AG08396 (cell line): ENCODE results near the gene SPEF1.

ENCODE experiments used
- DNase-seq: peaks from one replicate; pipeline ENCODE4 v3.0.0; 2012; ENCODE audit warnings: low spot score, mixed read lengths

SPEF1 gene

DNA sequence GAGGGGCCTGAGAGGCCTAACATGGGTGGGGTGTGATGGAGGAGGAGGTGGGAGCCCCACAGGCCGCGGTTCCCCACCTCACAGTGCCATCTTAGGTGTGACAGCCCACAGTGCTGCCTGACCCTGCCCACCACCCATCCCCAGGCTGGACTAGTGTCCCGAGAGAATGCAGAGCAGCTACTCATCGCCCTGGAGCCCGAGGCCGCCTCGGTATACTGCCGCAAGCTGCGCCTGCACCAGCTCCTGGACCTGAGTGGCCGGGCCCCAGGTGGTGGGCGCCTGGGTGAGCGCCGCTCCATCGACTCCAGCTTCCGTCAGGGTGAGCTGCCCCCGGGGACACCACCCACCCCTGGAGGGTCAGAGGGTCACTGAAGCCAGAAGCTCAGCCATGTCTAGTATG, 33.2 kb downstream of the SPEF1 start:
- no peak for DNase-seq

DNA sequence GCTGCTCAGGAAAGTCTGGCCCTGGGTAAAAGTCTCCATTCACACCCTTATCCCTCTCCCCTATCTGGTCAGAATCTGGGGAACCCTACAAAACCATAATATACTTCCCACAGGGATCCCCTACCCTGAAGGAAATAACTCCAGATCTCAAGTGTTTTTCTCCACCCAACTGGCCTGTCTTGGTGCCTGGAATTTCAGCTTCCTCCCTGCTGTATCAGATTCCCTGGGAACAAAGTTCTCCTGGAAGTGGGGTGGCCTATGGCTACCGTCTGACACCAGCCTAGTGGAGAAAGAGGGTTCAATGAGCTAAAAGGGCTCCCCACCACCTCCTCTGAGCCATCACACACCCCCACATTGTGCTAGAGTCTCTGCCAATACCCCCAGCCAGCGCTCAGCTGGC, 33.8 kb downstream of the SPEF1 start:
- no peak for DNase-seq

DNA sequence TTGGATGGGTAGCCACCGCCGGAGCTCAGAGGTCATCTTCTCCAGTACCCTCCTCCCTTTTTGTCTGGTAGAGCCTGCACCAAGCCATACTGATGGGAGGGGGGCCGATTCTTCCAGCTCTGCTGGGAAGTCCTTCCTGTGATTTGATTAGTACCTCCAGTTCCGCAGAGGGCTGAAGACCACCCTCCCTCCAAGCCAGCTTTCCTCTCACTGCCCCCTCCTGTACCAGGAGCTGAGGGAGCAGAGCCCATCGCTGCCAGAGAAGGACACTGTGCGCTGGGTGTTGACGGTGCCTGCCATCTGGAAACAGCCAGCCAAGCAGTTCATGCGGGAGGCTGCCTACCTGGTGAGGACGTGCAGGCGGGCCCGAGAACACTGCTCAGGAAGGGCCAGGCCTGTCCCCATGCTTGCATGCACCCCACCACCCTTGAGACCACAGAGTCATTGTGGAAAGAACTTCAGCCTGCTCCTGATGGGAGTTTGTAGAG, 35.5 kb downstream of the SPEF1 start:
- DNase-seq = no peak

DNA sequence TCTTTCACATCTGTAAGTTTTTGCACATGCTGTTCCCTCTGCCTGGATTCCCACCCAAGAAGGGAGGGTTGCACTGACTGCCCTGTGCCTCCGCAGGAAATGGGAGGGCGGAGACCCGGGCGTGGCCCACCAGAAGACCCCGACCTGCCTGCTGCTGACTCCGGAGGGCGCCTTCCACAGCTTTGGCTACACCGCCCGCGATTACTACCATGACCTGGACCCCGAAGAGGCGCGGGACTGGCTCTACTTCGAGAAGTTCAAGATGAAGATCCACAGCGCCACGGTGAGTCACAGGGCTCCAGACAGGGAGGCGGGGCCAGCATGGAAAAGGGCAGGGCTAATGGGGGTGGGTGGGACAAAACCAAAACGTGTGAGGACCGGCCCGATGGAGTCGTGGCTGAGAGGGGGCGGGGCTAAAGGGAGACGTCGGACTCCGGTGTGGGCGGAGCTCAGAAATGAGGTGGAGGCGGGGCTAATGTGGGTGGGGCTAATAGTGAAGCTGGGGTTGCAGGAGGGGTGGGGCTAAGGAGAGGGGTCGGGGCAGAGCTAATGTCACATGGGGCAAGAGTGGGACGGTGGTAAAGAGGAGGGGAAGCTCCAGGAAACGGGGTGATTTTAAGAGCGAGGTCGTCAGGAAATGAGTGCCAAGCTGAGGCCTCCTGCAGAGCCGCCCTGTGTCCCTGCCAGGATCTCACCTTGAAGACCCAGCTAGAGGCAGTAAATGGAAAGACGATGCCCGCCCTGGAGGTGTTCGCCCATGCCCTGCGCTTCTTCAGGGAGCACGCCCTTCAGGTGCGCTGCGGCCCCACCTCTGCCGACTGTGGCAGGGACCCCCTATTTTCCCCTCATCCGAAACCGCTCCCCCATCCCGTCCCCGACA, 36.2 kb downstream of the SPEF1 start:
- DNase-seq = no peak

DNA sequence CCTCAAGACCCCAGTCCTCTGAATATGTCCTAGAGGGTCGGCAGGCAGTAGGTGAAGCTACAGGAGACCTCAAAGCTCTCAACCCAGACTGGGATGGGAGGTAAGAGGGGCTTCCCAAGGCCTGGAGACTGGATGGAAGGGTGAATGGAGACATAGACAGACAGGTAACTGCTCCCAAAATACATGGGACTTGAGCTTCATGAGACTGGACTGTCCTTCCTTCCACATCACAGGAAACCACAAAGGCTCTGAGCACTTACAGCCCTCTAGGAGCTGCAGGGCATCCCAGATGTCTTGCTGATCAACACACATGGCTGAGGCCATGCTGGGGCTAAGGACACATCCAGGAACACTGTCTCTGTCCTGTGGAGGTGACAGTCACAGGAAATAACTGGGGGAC, 37.2 kb downstream of the SPEF1 start:
- DNase-seq = no peak

DNA sequence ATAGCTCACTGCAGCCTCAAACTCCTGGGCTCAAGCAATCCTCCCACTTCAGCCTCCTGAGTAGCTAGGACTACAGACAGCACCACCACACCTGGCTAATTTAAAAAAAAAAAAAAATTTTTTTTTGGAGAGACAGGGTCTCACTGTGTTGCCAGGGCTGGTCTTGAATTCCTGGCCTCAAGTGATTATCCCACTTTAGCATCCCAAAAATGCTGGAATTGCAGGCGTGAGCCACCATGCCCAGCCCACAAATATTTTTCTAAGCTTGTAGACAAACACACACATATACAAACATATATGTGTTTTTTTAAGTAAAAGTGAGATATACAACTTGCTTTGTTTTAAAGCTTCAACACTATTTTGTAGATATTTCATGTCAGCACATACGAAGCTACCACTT, 38.0 kb downstream of the SPEF1 start:
- no peak for DNase-seq

DNA sequence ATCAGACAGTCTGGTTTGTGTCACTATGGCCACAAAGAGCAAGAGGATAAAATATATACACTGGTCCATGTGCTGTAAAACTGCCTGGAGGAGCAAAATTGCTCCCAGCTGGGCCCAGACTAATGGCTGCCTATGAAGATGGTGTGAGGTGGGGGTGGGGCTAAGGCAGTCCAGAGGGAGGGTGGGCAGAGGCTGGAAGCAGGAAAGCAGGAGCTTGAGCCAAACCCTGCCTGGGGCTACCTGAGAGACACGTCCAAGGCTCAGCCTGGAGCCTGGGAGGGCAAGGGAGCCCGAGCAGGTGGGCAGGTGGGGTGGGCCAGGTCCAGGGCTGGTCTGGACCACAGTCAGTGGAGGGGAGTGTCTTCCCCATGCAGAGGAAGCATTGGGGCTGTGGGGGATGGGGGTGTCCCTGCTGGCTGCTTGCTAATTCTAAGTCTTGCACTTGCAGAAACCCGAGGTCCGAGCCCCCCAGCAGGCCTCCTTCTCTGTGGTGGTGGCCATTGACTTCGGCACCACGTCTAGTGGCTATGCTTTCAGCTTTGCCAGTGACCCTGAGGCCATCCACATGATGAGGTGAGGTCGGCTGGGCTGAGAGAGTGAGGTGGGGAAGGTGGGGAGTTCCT, 39.3 kb downstream of the SPEF1 start:
- DNase-seq = no peak

DNA sequence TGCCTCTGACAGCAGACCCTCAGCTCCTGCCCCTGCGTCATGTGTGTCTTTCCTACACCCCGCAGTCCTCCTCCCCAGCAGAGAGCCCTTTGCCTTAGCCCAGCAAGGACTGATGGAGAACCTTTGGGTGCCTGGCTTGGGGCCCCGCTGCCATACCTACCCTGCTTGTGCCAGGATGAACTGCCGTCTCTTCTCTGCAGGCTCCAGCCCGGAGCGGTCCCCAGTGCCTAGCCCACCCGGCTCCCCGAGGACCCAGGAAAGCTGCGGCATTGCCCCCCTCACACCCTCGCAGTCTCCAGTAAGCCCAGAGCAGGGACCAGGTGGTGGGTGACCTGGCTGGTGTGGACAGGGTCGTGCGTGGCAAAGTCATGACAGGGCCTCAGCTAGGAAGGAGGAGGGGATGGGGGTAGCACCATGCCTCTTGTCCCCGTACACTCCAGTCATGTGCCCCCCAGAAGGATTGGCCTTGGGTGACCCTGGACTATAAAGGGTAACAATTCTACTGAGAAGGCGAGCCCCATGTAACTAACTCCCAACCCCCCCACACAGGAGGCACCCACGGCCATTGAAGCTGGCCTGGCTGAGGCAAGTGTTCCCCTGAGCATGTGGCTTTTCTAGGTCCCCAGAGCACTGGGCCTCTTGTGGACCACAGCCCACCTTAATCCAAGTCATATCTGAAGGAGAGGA, 40.5 kb downstream of the SPEF1 start:
- DNase-seq = no peak

DNA sequence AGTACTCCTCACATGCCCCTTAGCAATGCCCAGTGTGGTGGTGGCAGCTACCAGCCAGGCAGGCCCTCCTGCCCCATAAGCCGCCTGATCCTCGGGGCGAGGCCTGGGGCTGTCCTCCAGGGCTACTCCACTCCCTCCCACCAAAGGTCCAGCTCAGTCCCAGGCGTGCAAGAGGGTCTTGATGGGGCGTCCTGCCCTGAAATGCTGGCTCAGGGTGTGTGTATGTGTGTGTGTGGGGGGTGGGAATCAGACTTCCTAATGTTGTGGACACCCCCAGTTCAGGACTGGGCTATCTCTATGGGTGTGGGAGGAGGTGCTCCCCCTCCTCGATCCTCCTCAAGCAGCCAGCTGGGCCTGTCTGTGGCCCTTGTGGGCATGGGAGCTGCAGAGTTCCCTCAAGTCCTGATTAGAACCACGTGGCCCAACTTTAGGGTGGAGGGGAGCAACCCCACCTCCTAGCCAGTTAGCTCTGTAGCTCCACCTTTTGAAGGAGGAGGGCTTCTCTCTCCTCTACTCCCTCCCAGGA, 41.3 kb downstream of the SPEF1 start:
- DNase-seq = no peak

DNA sequence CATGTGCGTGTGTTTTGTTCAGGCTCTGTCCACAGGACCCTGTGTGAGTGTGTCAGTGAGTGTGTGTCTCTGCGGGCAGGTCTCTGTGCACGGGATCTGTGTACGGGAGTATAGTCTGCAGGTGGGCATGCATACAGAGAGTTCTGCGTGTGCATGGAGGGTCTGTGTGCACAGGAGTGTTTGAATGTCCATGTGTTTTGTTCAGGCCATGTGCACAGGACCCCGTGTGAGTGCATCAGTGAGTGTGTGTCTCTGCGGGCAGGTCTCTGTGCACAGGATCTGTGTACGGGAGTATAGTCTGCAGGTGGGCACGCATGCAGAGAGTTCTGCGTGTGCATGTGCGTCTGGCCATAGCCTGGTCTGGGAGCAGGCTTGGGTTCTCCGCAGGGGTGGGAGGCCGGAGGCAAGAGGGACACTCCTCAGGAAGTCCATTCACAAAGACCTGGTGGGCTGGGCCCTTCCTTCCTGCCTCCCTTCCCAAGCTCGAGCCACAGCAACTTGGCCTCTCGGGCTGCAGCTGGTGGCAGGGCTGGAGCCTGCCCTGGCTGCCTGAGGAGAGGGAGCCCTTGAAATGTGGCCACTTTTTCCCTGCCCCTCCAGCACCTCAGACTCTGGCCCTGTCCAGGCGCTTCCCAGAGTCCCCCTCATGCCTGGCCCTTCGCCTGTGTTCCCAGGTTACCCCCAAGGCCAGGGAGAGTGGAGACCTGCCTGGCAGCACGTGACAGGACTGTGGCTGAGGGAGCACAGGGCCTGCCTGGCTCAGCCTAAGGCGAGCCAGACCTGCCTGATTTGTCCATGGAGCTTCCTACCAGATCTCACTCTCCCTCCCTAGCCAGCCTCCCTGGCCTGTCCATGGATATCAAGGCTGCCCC, 42.0 kb downstream of the SPEF1 start:
- DNase-seq = no peak

DNA sequence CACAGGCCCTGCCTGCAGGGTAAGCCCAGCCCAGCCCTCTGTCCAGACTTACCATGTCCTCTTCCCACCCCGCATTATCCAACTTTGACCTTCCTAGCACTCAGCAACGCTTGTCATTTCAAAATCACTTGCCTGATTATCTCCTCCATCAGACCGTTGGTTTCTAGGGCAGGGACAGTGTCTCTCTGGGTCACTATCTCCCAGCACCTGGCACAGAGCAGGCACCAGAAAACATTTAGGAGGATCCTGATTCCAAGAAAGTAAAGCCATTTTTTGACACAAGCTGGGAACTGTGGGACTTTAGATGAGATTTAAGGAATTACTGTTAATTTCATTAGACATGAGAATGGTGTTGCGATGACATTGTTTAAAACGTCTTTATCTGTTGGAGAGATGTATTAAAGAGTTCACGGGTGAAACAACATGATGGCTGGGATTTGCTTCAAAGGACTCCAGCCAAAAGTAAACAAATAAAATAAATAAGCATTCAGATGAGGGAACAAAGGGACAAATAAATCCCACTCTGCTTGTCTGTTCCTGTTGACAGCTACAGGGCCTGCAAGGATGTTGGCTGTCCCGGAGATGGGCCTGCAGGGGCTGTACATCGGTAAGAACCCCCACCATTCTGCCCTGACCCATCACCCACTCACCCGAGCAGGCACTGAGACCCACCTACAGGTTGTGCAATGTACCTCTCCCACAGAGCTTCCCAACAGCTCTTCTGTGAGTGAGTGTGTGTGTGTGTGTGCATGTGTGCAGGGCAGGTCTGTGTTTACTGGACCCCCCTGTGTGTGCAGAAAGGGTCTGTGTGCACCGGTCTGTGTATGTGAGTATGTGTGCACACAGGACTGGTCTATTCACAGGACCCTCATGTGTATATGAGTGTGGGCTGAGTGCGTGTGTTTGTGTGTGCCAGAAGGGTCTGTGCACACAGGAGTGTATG, 42.9 kb downstream of the SPEF1 start:
- no peak for DNase-seq

DNA sequence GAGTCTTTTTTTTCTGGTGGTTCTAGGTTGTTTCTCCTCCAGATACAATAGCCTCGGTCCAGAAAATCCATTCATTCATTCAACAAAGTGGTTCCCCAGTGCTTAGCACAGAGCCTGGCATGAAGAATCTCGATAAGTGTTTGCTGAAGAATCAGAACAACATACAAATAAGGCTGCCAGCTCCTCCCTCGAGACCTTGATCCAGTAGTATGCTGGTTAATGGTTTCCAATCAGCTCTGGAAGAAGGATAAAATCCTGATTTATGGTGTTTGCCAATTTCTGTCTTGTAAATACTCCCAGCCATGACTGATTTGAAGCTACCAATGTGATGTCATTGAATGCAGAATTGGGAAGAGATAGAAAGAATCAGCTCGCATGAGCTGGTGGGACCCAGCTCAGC, 45.5 kb downstream of the SPEF1 start:
- no peak for DNase-seq

DNA sequence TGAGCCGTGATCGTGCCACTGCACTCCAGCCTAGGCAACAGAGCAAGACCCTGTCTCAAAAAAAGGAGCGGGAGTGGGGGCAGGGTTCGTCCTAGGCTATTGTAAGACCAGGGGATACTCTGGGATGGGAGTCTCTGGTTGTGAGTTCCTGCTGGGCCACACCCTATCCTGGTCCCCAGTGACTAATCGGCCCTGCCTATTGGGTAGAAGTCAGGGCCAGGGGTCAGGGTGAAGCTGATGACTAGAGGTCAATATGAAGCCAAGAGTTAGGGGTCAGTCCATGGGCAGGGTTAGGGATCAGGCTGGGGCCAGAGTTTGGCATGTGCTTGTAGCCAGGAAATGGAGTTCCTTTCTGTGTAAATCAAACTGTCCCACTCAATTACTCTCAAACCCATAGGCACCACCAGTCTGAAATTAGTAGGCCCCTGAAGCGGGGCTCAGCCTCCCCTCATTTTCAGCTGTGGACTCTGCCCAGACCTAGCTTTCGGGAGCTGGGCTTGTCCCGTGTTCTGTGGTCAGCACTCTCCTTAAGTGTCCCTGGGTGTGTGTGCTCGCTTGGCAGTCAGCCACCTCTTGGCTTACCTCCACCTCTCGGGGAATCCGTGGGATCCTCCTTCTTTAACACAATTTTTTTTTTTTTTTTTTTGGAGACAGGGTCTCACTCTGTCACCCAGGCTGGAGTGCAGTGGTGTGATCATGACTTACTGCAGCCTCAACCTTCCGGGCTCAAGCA, 47.0 kb downstream of the SPEF1 start:
- no peak for DNase-seq

DNA sequence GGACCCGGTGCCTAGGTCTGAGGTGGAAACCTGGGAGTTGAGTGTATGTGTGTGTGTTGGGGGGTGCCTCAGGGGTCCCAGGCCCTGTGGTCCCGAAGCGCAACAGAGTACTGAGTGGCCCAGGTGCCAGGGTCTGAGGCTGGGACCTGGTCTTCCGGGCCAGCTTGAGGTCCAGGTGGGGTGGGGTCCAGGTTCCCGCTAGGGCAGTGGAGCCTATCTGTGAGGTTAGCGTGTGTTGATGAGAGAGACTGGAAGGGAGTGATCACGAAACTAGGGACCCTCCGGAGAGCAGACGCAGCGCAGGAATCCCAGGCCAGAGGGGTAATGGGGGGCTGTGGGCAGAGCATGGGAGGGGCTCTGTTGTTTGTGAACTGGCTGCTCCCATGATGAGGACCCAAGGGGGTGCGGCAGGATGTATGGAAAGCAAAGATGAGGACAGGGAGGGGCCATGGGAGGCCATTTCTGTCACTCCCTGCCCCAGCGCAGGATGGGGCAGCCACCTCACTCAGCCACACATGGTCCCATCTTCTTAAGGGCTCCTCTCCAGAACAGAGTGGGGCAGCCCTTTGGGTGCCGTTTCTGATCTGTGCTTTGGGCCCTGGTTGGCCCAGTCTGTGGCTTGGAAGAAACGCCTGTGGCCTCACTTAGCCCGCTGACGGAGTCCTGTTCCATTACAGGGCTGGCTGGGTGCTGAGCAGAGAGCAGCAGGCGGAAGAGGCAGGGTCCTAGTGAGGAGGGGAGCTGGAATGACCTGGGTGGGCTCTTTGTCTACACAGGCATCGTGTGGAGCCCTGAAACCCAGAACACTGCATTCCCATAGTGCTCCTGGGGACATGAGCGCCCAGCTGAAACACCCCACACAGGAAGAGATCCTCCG, 47.9 kb downstream of the SPEF1 start:
- DNase-seq = no peak

DNA sequence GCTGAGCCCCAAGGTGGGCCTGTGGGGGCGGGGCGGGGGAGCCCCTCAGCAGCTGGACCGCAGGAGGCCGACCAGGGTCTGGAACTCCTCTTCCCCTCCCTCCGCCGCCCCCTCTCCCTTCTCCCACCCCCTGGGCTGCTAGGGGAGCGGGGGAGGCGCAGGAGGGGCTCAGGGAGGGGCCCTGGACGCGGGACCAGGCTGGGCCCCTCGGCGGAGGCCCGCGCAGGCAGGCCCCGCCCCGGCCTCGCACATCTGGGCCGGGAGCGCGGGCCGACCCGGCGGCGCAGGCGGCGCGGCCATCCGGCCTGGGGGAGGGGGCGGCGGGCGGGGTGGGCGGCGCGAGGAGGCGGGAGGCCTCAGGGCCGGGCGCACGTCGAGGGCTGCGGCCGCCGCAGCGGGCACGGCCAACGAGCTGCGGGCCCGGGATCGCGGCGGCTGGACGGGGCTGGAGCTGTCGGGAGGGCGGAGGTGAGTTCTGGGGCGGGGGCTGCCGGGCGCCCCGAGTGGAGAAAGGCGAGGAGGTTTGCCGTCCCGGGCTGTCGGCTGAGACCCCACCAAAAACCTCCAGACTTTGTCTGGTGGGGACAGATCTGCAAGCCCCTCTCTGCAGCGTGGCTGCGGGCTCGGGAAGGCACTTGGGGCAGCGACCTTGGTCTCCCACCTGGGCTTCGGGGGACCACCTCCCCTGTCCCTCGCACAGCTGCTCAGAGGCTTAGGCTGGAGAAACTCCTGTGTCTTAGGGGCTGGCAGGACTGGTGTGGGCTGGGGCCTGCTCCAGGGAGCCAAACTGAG, 48.7 kb downstream of the SPEF1 start, which contains the start of gene HSPA12B:
TSS of gene HSPA12B (plus strand) at position 359 of the 792 bp plus-strand sequence. CDS start 5,990 bp downstream, outside the sequence.
- no peak for DNase-seq

DNA sequence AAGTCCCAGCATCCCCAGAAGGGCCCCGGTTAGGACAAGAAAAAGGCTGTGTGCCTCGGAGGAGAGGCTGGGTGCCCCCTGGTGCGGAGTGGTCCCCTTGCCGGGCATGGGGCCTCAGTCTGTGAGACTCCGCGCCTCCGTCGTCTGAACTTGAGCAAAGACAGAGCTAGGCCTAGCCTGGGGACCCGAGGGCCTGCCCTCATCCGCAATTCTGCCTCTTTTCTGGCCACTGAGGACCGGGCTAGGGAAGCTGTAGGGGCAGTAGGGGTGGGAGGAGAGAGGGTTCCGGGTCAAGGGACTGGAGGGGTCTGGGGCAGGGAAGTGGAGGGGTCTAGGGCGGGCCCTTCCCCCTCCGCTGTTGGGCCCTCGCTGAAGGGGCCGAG, 49.3 kb downstream of the SPEF1 start:
- DNase-seq = no peak

DNA sequence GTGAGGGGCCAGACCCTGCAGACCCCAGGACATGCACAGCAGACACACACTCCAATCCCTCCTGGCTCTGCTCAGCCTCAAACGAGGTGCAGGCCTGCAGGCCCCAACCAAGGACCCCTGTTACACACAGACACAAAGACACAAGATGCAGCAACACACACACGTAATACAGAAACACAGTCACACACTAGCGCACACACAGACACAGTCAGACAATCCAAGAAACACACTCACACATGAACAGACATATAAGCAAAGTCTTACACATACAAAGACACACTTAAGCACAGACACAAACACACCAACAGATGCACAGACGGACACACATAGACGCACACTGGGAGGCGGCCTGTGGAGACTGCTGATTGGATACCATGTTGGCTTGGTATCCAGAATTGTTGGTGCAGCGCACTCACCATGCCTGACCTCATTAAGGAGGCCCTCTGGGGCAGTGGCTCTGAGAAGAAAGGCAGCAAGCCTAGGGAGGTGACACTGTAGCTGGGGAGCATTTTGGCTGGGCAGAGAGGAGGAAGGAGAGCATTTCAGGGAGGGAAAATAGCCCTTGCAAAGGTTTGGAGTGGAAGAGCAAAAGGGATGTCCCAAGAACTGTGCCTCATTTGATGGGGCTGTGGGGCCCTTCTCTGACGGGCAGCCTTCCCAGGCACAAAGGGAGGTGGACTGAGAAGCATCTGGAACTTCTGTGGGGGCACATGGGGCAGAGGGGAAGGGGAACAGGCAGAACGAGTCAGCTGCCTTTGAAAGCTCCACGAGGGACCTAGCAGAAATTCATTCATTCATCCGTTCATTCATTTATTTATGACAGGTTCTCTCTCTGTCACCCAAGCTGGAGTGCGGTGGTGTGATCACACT, 50.2 kb downstream of the SPEF1 start:
- DNase-seq = no peak
